ENCODE data around the gene MIAT.
A peak's percentile ranks its signal among the peaks of the same experiment; 100 is the strongest.
"Not testable (repeated sequence)": the region's sequence is repeated elsewhere in the genome, so short reads cannot be mapped to it uniquely, and the experiment has no call there.

The MIAT gene

GRCh38 chr22:26700462-26700861 lies 43.1 kb downstream of the MIAT start:
- DNase-seq (ENCODE audit: low spot score) = no peak

- no peak for DNase-seq (ENCODE audit: low spot score)
Measured at GRCh38 chr22:26700886-26701285, 43.5 kb downstream of the MIAT start.

- DNase-seq (ENCODE audit: low spot score) = no peak
Measured at GRCh38 chr22:26701323-26701722, 43.9 kb downstream of the MIAT start.

GRCh38 chr22:26702906-26703830 lies 45.8 kb downstream of the MIAT start:
- DNase-seq (ENCODE audit: low spot score) = no peak

- not testable (repeated sequence) for DNase-seq (ENCODE audit: low spot score)
Measured at GRCh38 chr22:26705379-26705778, 48.0 kb downstream of the MIAT start.

GRCh38 chr22:26707090-26707489 lies 49.7 kb downstream of the MIAT start:
- DNase-seq (ENCODE audit: low spot score) = no peak

- DNase-seq (ENCODE audit: low spot score) = no peak
Measured at GRCh38 chr22:26707581-26707980, 50.2 kb downstream of the MIAT start.

- no peak for DNase-seq (ENCODE audit: low spot score)
Measured at GRCh38 chr22:26708256-26709009, 51.0 kb downstream of the MIAT start.

GRCh38 chr22:26709617-26710390 lies 52.4 kb downstream of the MIAT start:
- no peak for DNase-seq (ENCODE audit: low spot score)

GRCh38 chr22:26711205-26711963 lies 54.0 kb downstream of the MIAT start:
- no peak for DNase-seq (ENCODE audit: low spot score)

- no peak for DNase-seq (ENCODE audit: low spot score)
Measured at GRCh38 chr22:26712158-26712557, 54.8 kb downstream of the MIAT start.

GRCh38 chr22:26713823-26714449 lies 56.5 kb downstream of the MIAT start:
- DNase-seq (ENCODE audit: low spot score) = no peak

GRCh38 chr22:26714971-26715370 lies 57.6 kb downstream of the MIAT start:
- DNase-seq (ENCODE audit: low spot score) = no peak

GRCh38 chr22:26715392-26715936 lies 58.1 kb downstream of the MIAT start:
- DNase-seq (ENCODE audit: low spot score) = no peak

- no peak for DNase-seq (ENCODE audit: low spot score)
Measured at GRCh38 chr22:26718488-26718887, 61.1 kb downstream of the MIAT start.

- DNase-seq (ENCODE audit: low spot score) = no peak
Measured at GRCh38 chr22:26718905-26719304, 61.5 kb downstream of the MIAT start.

- peak; percentile 13 for DNase-seq (ENCODE audit: low spot score)
Measured at GRCh38 chr22:26722159-26722558, 64.8 kb downstream of the MIAT start.

GRCh38 chr22:26724414-26724813 lies 67.0 kb downstream of the MIAT start:
- no peak for DNase-seq (ENCODE audit: low spot score)

- no peak for DNase-seq (ENCODE audit: low spot score)
Measured at GRCh38 chr22:26725012-26725676, 67.8 kb downstream of the MIAT start.

Data from putamen (tissue), 1 donor.